ENCODE measurements around the gene FGF18. TPM values are rescaled to one million over a fixed set of nuclear protein-coding genes. Genes with fewer than 3 reads are reported as not detected.

FGF18 gene
- total and polyA plus RNA-seq, 9 of the 15 experiments (the other 6 are each of a cell fraction or from before 2014, with no cell fraction given) = 0.05 to 0.18 (median 0.11) TPM; not detected in 6

GRCh38 chr5:171387970-171388815 lies 31.3 kb upstream of the FGF18 start (continued):
- TF ChIP-seq CUX1 (CRISPR knock-in tag; IDR thresholded peaks at IDR 0.05) = no peak
- TF ChIP-seq NKRF (IDR thresholded peaks at IDR 0.05; ENCODE audit: borderline replicate concordance) = peak; percentile 98
- no peak; the same call in 1 of the 2 replicates for TF ChIP-seq KAT7 (CRISPR knock-in tag; IDR thresholded peaks at IDR 0.05; ENCODE audit: borderline replicate concordance)
- peak; percentile 97 for TF ChIP-seq SNRNP70 (optimal IDR thresholded peaks at IDR 0.05; ENCODE audit: low read depth, low read length)
- TF ChIP-seq ZNF699 (CRISPR knock-in tag; IDR thresholded peaks at IDR 0.05; ENCODE audit: insufficient replicate concordance) = no peak
- no peak for TF ChIP-seq SNAPC5 (CRISPR knock-in tag; IDR thresholded peaks at IDR 0.05)
- TF ChIP-seq, protein P1, sequence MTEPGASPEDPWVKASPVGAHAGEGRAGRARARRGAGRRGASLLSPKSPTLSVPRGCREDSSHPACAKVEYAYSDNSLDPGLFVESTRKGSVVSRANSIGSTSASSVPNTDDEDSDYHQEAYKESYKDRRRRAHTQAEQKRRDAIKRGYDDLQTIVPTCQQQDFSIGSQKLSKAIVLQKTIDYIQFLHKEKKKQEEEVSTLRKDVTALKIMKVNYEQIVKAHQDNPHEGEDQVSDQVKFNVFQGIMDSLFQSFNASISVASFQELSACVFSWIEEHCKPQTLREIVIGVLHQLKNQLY (CRISPR knock-in tag; conservative IDR thresholded peaks at IDR 0.05) = peak; percentile 90 to 94; a peak in 3 of 4 replicates
- peak; percentile 48 for TF ChIP-seq RBM39 (optimal IDR thresholded peaks at IDR 0.05; ENCODE audit: low read depth, low read length)
- TF ChIP-seq MCM5 (IDR thresholded peaks at IDR 0.05; ENCODE audit: low read depth) = no peak
- no peak for TF ChIP-seq ZNF512 (tag; IDR thresholded peaks at IDR 0.05)
- no peak for TF ChIP-seq DMBX1 (CRISPR knock-in tag; IDR thresholded peaks at IDR 0.05; ENCODE audit: borderline replicate concordance)
- TF ChIP-seq ZNF174 (CRISPR knock-in tag; IDR thresholded peaks at IDR 0.05) = no peak
- TF ChIP-seq, protein P2, sequence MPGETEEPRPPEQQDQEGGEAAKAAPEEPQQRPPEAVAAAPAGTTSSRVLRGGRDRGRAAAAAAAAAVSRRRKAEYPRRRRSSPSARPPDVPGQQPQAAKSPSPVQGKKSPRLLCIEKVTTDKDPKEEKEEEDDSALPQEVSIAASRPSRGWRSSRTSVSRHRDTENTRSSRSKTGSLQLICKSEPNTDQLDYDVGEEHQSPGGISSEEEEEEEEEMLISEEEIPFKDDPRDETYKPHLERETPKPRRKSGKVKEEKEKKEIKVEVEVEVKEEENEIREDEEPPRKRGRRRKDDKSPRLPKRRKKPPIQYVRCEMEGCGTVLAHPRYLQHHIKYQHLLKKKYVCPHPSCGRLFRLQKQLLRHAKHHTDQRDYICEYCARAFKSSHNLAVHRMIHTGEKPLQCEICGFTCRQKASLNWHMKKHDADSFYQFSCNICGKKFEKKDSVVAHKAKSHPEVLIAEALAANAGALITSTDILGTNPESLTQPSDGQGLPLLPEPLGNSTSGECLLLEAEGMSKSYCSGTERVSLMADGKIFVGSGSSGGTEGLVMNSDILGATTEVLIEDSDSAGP (CRISPR knock-in tag; IDR thresholded peaks at IDR 0.05) = no peak
